Activated naive CD4-positive, alpha-beta T cell treated with anti-CD3 and anti-CD28 coated beads, Interleukin-2, amount 50 U/mL, for 24 hours (primary cell): ENCODE results near the gene ANK3.

ENCODE experiments used
- H3K27ac Mint-ChIP-seq: one replicate; pipeline ENCODE4 v1.8.0; 2021; ENCODE audit warnings: mild to moderate bottlenecking, mixed read lengths
- H3K27me3 Mint-ChIP-seq: one replicate; pipeline ENCODE4 v1.8.0; 2021; ENCODE audit warnings: mixed read lengths
- H3K36me3 Mint-ChIP-seq: one replicate; pipeline ENCODE4 v1.8.0; 2021; ENCODE audit warnings: mixed read lengths
- H3K4me1 Mint-ChIP-seq: one replicate; pipeline ENCODE4 v1.8.0; 2021; ENCODE audit warnings: mixed read lengths
- H3K4me3 Mint-ChIP-seq: one replicate; pipeline ENCODE4 v1.8.0; 2021; ENCODE audit warnings: mild to moderate bottlenecking, mixed read lengths
- H3K9me3 Mint-ChIP-seq: one replicate; pipeline ENCODE4 v1.8.0; 2021; ENCODE audit warnings: mixed read lengths

ANK3 gene

GRCh38 chr10:60110739-60111138 lies 278.9 kb downstream of the ANK3 start:
- Mint-ChIP-seq H3K4me1 (no peaks in the 10 kb centered on the region), H3K27me3 (no peaks in the 10 kb centered on the region), H3K36me3 (peaks cover 4% of the 10 kb centered on the region), H3K27ac (no peak overlapping the region), H3K4me3 (no peak overlapping the region), H3K9me3 (no peaks in the 10 kb centered on the region)

- Mint-ChIP-seq H3K9me3 (no peaks in the 10 kb centered on the region), H3K27me3 (no peaks in the 10 kb centered on the region), H3K4me3 (no peak overlapping the region), H3K36me3 (peaks cover 11% of the 10 kb centered on the region), H3K27ac (no peak overlapping the region), H3K4me1 (no peaks in the 10 kb centered on the region)
These were observed 282.2 kb downstream of the ANK3 start for GRCh38 chr10:60107308-60107976.

GRCh38 chr10:60105295-60105695 lies 284.4 kb downstream of the ANK3 start:
- Mint-ChIP-seq H3K36me3 (peaks cover 10% of the 10 kb centered on the region), H3K27ac (no peak overlapping the region), H3K9me3 (no peaks in the 10 kb centered on the region), H3K4me1 (no peaks in the 10 kb centered on the region), H3K4me3 (no peak overlapping the region), H3K27me3 (no peaks in the 10 kb centered on the region)

GRCh38 chr10:60101821-60102220 lies 287.9 kb downstream of the ANK3 start:
- H3K4me1 Mint-ChIP-seq, result no peaks in the 10 kb centered on the region
- no peak overlapping the region for H3K4me3 Mint-ChIP-seq
- H3K9me3 Mint-ChIP-seq, result no peaks in the 10 kb centered on the region
- no peak overlapping the region for H3K27ac Mint-ChIP-seq
- H3K36me3 Mint-ChIP-seq, result peaks cover 10% of the 10 kb centered on the region
- no peaks in the 10 kb centered on the region for H3K27me3 Mint-ChIP-seq

- no peaks in the 10 kb centered on the region for H3K9me3 Mint-ChIP-seq
- peaks cover 9% of the 10 kb centered on the region for H3K36me3 Mint-ChIP-seq
- no peak overlapping the region for H3K4me3 Mint-ChIP-seq
- H3K27ac Mint-ChIP-seq, result no peak overlapping the region
- no peaks in the 10 kb centered on the region for H3K27me3 Mint-ChIP-seq
- no peaks in the 10 kb centered on the region for H3K4me1 Mint-ChIP-seq
These were observed 289.5 kb downstream of the ANK3 start for GRCh38 chr10:60099998-60100747.

GRCh38 chr10:60098677-60099601 lies 290.7 kb downstream of the ANK3 start:
- Mint-ChIP-seq H3K27ac (no peak overlapping the region), H3K27me3 (no peaks in the 10 kb centered on the region), H3K4me1 (no peaks in the 10 kb centered on the region)

GRCh38 chr10:60096761-60097513 lies 292.7 kb downstream of the ANK3 start:
- H3K4me1 Mint-ChIP-seq, result no peaks in the 10 kb centered on the region
- no peaks in the 10 kb centered on the region for H3K9me3 Mint-ChIP-seq
- H3K4me3 Mint-ChIP-seq, result no peak overlapping the region
- H3K27me3 Mint-ChIP-seq, result no peaks in the 10 kb centered on the region
- H3K27ac Mint-ChIP-seq, result no peak overlapping the region
- peaks cover 1% of the 10 kb centered on the region for H3K36me3 Mint-ChIP-seq

More at GRCh38 chr10:60098677-60099601, 290.7 kb downstream of the ANK3 start:
- peaks cover 7% of the 10 kb centered on the region for H3K36me3 Mint-ChIP-seq
- no peak overlapping the region for H3K4me3 Mint-ChIP-seq
- no peaks in the 10 kb centered on the region for H3K9me3 Mint-ChIP-seq

- H3K4me3 Mint-ChIP-seq, result no peak overlapping the region
- no peaks in the 10 kb centered on the region for H3K9me3 Mint-ChIP-seq
- H3K36me3 Mint-ChIP-seq, result peaks cover 1% of the 10 kb centered on the region
- no peaks in the 10 kb centered on the region for H3K4me1 Mint-ChIP-seq
- H3K27me3 Mint-ChIP-seq, result no peaks in the 10 kb centered on the region
- H3K27ac Mint-ChIP-seq, result no peak overlapping the region
These were observed 296.4 kb downstream of the ANK3 start for GRCh38 chr10:60093317-60093716.

- H3K27ac Mint-ChIP-seq, result no peak overlapping the region
- H3K4me1 Mint-ChIP-seq, result no peaks in the 10 kb centered on the region
- H3K4me3 Mint-ChIP-seq, result no peak overlapping the region
- no peaks in the 10 kb centered on the region for H3K9me3 Mint-ChIP-seq
- no peaks in the 10 kb centered on the region for H3K36me3 Mint-ChIP-seq
- H3K27me3 Mint-ChIP-seq, result no peaks in the 10 kb centered on the region
These were observed 302.8 kb downstream of the ANK3 start for GRCh38 chr10:60086862-60087261.

GRCh38 chr10:60086421-60086820 lies 303.3 kb downstream of the ANK3 start:
- Mint-ChIP-seq H3K27ac (no peak overlapping the region), H3K27me3 (no peaks in the 10 kb centered on the region), H3K36me3 (no peaks in the 10 kb centered on the region), H3K4me1 (no peaks in the 10 kb centered on the region), H3K4me3 (no peak overlapping the region), H3K9me3 (no peaks in the 10 kb centered on the region)

GRCh38 chr10:60082744-60083344 lies 306.8 kb downstream of the ANK3 start:
- Mint-ChIP-seq H3K27me3 (no peaks in the 10 kb centered on the region), H3K4me3 (no peak overlapping the region), H3K4me1 (no peaks in the 10 kb centered on the region), H3K27ac (no peak overlapping the region), H3K9me3 (no peaks in the 10 kb centered on the region), H3K36me3 (peaks cover 5% of the 10 kb centered on the region)

GRCh38 chr10:60082341-60082740 lies 307.3 kb downstream of the ANK3 start:
- no peak overlapping the region for H3K4me3 Mint-ChIP-seq
- H3K27me3 Mint-ChIP-seq, result no peaks in the 10 kb centered on the region
- H3K9me3 Mint-ChIP-seq, result no peaks in the 10 kb centered on the region
- H3K36me3 Mint-ChIP-seq, result peaks cover 5% of the 10 kb centered on the region
- H3K27ac Mint-ChIP-seq, result no peak overlapping the region
- H3K4me1 Mint-ChIP-seq, result no peaks in the 10 kb centered on the region

- no peaks in the 10 kb centered on the region for H3K4me1 Mint-ChIP-seq
- no peak overlapping the region for H3K4me3 Mint-ChIP-seq
- no peak overlapping the region for H3K27ac Mint-ChIP-seq
- H3K36me3 Mint-ChIP-seq, result peaks cover 28% of the 10 kb centered on the region
- no peaks in the 10 kb centered on the region for H3K27me3 Mint-ChIP-seq
- H3K9me3 Mint-ChIP-seq, result no peaks in the 10 kb centered on the region
These were observed 315.7 kb downstream of the ANK3 start for GRCh38 chr10:60073781-60074656.

GRCh38 chr10:60073397-60073780 lies 316.3 kb downstream of the ANK3 start:
- no peaks in the 10 kb centered on the region for H3K27me3 Mint-ChIP-seq
- no peaks in the 10 kb centered on the region for H3K4me1 Mint-ChIP-seq
- no peak overlapping the region for H3K4me3 Mint-ChIP-seq
- H3K36me3 Mint-ChIP-seq, result peaks cover 28% of the 10 kb centered on the region
- no peaks in the 10 kb centered on the region for H3K9me3 Mint-ChIP-seq
- H3K27ac Mint-ChIP-seq, result no peak overlapping the region
